Measurements from ENCODE around the gene CAMKK2. TPM values are rescaled to one million over a fixed set of nuclear protein-coding genes. Genes with fewer than 3 reads are reported as not detected.

The CAMKK2 gene
- total and polyA plus RNA-seq, 2 of the 13 experiments (the other 11 are each of a cell fraction or from before 2014, with no cell fraction given) = 18.8 to 20.0 TPM

DNA sequence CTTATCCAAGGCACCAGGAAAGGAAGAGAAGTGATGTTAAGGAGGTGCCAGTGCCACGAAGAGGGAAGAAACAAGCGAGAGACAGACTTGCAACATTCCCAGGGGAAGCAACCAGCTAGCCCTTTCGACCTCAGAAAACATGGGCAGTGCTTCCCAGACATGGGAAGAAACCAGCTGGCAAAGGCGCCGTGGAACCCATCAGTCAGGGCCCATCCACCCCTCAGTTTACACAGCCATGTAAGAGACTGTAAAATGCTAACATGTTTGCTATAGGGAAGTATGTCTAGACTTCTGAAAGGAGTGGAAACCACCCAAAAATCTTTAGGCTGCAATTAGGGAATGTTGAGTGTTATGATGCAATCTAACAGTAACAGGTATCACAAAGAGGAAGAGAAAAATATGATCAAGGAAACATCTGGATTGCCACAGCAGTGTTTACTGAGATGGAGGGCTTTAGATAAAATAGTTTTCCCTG lies 29.4 kb upstream of the CAMKK2 start:
- Histone ChIP-seq H3K36me3 (replicated peaks in 1 of 2; ENCODE audit: control insufficient read depth in 1 of 2, insufficient read depth in 2 of 2, low read length in 2 of 2) (peaks cover 29 to 76% of the 10 kb centered on the region in 2 experiments), H2AFZ (ENCODE audit: low read length) (no peak overlapping the region), H3K4me1 (ENCODE audit: insufficient read depth, low read length) (no peaks in the 10 kb centered on the region), H3K4me2 (ENCODE audit: low read depth, low read length) (no peak overlapping the region), H3K27ac (ENCODE audit: extremely low read length, insufficient read depth, low read length) (no peak overlapping the region), H4K20me1 (ENCODE audit: insufficient read depth, low read length) (no peaks in the 10 kb centered on the region), H3K27me3 (ENCODE audit: control insufficient read depth in 1 of 2, insufficient read depth in 2 of 2, low read length in 2 of 2) (no peaks in the 10 kb centered on the region), H3K9ac (ENCODE audit: insufficient read depth, low read depth, low read length) (no peak overlapping the region), H3K9me3 (ENCODE audit: low read length) (no peaks in the 10 kb centered on the region), H3K4me3 (replicated peaks in 1 of 3; ENCODE audit: insufficient read depth in 1 of 3, low read depth in 2 of 3, low read length in 3 of 3) (no peak overlapping the region), H3K79me2 (ENCODE audit: insufficient read depth, low read length) (no peaks in the 10 kb centered on the region)
- CTCF ChIA-PET (ENCODE audit: low intra/inter-chr PET ratio, low total read pairs) = no interaction called here
- no TSS peak for BruUV-seq (replicated peaks)
- no peak for DNase-seq (ENCODE audit: low spot score)
- in situ Hi-C loops (cut with HindIII; ENCODE audit: extremely low pct_ligation_motif_present, low pct_unique_long_range_greater_than_20kb) (no loop called here), intact Hi-C loops (cut with micrococcal nuclease; ENCODE audit: unreplicated experiment) (no loop called here)
- no peak for FAIRE-seq
- no peak for ATAC-seq
- no peak for TF ChIP-seq MAF1 (CRISPR knock-in tag; IDR thresholded peaks at IDR 0.05; ENCODE audit: borderline replicate concordance)
- TF ChIP-seq, protein P1, sequence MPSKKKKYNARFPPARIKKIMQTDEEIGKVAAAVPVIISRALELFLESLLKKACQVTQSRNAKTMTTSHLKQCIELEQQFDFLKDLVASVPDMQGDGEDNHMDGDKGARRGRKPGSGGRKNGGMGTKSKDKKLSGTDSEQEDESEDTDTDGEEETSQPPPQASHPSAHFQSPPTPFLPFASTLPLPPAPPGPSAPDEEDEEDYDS (CRISPR knock-in tag; IDR thresholded peaks at IDR 0.05) = no peak
- TF ChIP-seq ESRRA (CRISPR knock-in tag; IDR thresholded peaks at IDR 0.05; ENCODE audit: low read depth) = no peak
- no peak for TF ChIP-seq SETDB1 (CRISPR knock-in tag; IDR thresholded peaks at IDR 0.05; ENCODE audit: borderline replicate concordance)
- 97% methylated on average over 5 of the region's 5 CpGs for WGBS (ENCODE audit: low lambda C conversion rate)
- POLR2A ChIA-PET = no interaction called here

DNA sequence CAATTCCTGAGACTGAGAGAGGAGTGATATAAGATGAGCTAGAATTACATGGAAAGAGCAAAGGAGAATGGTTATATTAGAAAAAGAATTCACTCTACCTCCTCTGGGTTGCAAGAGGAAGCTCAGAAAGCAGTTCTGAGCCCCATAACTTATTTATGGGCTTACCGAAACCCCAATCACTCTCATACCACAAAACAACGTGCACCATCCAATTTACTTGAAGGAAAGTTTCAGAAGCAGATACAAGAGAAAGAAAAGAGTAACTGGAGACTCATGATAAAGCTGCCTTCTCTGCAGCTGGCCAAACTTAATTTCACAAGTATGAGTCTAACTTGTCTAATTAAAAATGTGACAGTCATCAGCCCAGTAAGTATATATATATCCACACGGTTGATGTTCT lies 27.4 kb upstream of the CAMKK2 start:
- Histone ChIP-seq H2AFZ (ENCODE audit: low read length) (no peak overlapping the region), H3K27ac (ENCODE audit: extremely low read length, insufficient read depth, low read length) (no peak overlapping the region), H3K36me3 (replicated peaks in 1 of 2; ENCODE audit: control insufficient read depth in 1 of 2, insufficient read depth in 2 of 2, low read length in 2 of 2) (peaks cover 26 to 63% of the 10 kb centered on the region in 2 experiments), H3K9ac (ENCODE audit: insufficient read depth, low read depth, low read length) (no peak overlapping the region), H3K4me2 (ENCODE audit: low read depth, low read length) (no peak overlapping the region), H3K4me1 (ENCODE audit: insufficient read depth, low read length) (no peaks in the 10 kb centered on the region), H3K79me2 (ENCODE audit: insufficient read depth, low read length) (no peaks in the 10 kb centered on the region), H3K4me3 (replicated peaks in 1 of 3; ENCODE audit: insufficient read depth in 1 of 3, low read depth in 2 of 3, low read length in 3 of 3) (no peak overlapping the region), H4K20me1 (ENCODE audit: insufficient read depth, low read length) (no peaks in the 10 kb centered on the region), H3K27me3 (ENCODE audit: control insufficient read depth in 1 of 2, insufficient read depth in 2 of 2, low read length in 2 of 2) (no peaks in the 10 kb centered on the region), H3K9me3 (ENCODE audit: low read length) (no peaks in the 10 kb centered on the region)
- in situ Hi-C loops (cut with HindIII; ENCODE audit: extremely low pct_ligation_motif_present, low pct_unique_long_range_greater_than_20kb) (no loop called here), intact Hi-C loops (cut with micrococcal nuclease; ENCODE audit: unreplicated experiment) (no loop called here)
- DNase-seq (ENCODE audit: low spot score) (no peak), ATAC-seq (no peak), FAIRE-seq (no peak)
- WGBS (ENCODE audit: low lambda C conversion rate) = 95% methylated on average over 3 of the region's 3 CpGs
- no TSS peak for BruUV-seq (replicated peaks)
- ChIA-PET CTCF (ENCODE audit: low intra/inter-chr PET ratio, low total read pairs) (no interaction called here), POLR2A (no interaction called here)
- TF ChIP-seq ZNF530 (CRISPR knock-in tag; IDR thresholded peaks at IDR 0.05; ENCODE audit: low read depth) = no peak
- no peak for TF ChIP-seq ZNF510 (CRISPR knock-in tag; IDR thresholded peaks at IDR 0.05; ENCODE audit: low read depth)
